Activated naive CD4-positive, alpha-beta T cell treated with anti-CD3 and anti-CD28 coated beads, Interleukin-2, amount 10 ng/mL, durations not matched to agents 7 days and 5 days (primary cell): ENCODE data around the gene IFNGR2.
"Not testable (repeated sequence)": the region's sequence is repeated elsewhere in the genome, so short reads cannot be mapped to it uniquely, and the experiment has no call there.

Experiments used
- CTCF ChIA-PET: fragments of 350-600 bp; sonication (Branson Sonifier 250); formaldehyde crosslinking; loops from one replicate; lab custom pipeline; 2021; ENCODE audit warnings: antibody characterized with exemption; lab: Charles Lee
- DNase-seq: peaks from one replicate; pipeline ENCODE4 v3.0.0-alpha.2; 2020
- H3K27ac Mint-ChIP-seq: one replicate; pipeline ENCODE4 v1.8.0; 2021; ENCODE audit warnings: mild to moderate bottlenecking, moderate library complexity, mixed read lengths
- H3K27me3 Mint-ChIP-seq: one replicate; pipeline ENCODE4 v1.8.0; 2021; ENCODE audit warnings: mild to moderate bottlenecking, mixed read lengths
- H3K36me3 Mint-ChIP-seq: one replicate; pipeline ENCODE4 v1.8.0; 2021; ENCODE audit warnings: mixed read lengths
- H3K4me1 Mint-ChIP-seq: one replicate; pipeline ENCODE4 v1.8.0; 2021; ENCODE audit warnings: mixed read lengths
- H3K4me3 Mint-ChIP-seq: one replicate; pipeline ENCODE4 v1.8.0; 2021; ENCODE audit warnings: mild to moderate bottlenecking, moderate library complexity, mixed read lengths
- H3K9me3 Mint-ChIP-seq: one replicate; pipeline ENCODE4 v1.8.0; 2021; ENCODE audit warnings: mixed read lengths

IFNGR2 gene

GRCh38 chr21:33403128-33403785 is at the start of gene IFNGR2:
Gene IFNGR2 (plus strand): TSS chr21:33403413. CDS start chr21:33403544, 131 bp downstream.
- Mint-ChIP-seq H3K27me3 (peaks cover 76% of the 10 kb centered on the region), H3K9me3 (no peaks in the 10 kb centered on the region), H3K4me3 (peak within 1 kb of the TSS; percentile 94), H3K27ac (peak within 1 kb of the TSS; percentile 83), H3K36me3 (peaks cover 18% of the 10 kb centered on the region), H3K4me1 (peaks cover 63% of the 10 kb centered on the region)
- peak; percentile 60 for DNase-seq
- CTCF ChIA-PET, result interaction anchor here (1.3 kb wide), 1 partner anchor 18 kb away, joined by 3 read pairs; no protein-coding TSS in a partner anchor

GRCh38 chr21:33355355-33355754 is 47.9 kb upstream of the IFNGR2 start:
- Mint-ChIP-seq H3K9me3 (no peaks in the 10 kb centered on the region), H3K4me1 (peaks cover 17% of the 10 kb centered on the region), H3K27me3 (no peaks in the 10 kb centered on the region), H3K36me3 (peaks cover 45% of the 10 kb centered on the region), H3K27ac (peak overlapping the region; percentile 70), H3K4me3 (no peak overlapping the region)
- DNase-seq, result no peak
- CTCF ChIA-PET, result interaction anchor here (0.6 to 1.0 kb wide), 2 partner anchors 24 to 584 kb away, joined by 4 to 5 read pairs; partner anchors contain the start of gene PAXBP1

GRCh38 chr21:33355996-33356395 is 47.2 kb upstream of the IFNGR2 start:
- H3K4me1 Mint-ChIP-seq, result peaks cover 16% of the 10 kb centered on the region
- H3K9me3 Mint-ChIP-seq, result no peaks in the 10 kb centered on the region
- CTCF ChIA-PET, result interaction anchor here (1.0 kb wide), 1 partner anchor 166 kb away, joined by 3 read pairs; no protein-coding TSS in a partner anchor
- H3K27me3 Mint-ChIP-seq, result no peaks in the 10 kb centered on the region
- DNase-seq, result no peak
- H3K36me3 Mint-ChIP-seq, result peaks cover 39% of the 10 kb centered on the region
- no peak overlapping the region for H3K27ac Mint-ChIP-seq
- H3K4me3 Mint-ChIP-seq, result no peak overlapping the region

- no peak overlapping the region for H3K27ac Mint-ChIP-seq
- CTCF ChIA-PET, result no interaction called here
- no peak overlapping the region for H3K4me3 Mint-ChIP-seq
- DNase-seq, result no peak
- H3K27me3 Mint-ChIP-seq, result no peaks in the 10 kb centered on the region
- H3K4me1 Mint-ChIP-seq, result peaks cover 25% of the 10 kb centered on the region
- peaks cover 33% of the 10 kb centered on the region for H3K36me3 Mint-ChIP-seq
- no peaks in the 10 kb centered on the region for H3K9me3 Mint-ChIP-seq
Measured at GRCh38 chr21:33357177-33357576, 46.0 kb upstream of the IFNGR2 start.

- Mint-ChIP-seq H3K9me3 (peaks cover 1% of the 10 kb centered on the region), H3K27me3 (no peaks in the 10 kb centered on the region), H3K27ac (no peak overlapping the region), H3K36me3 (peaks cover 30% of the 10 kb centered on the region), H3K4me3 (no peak overlapping the region), H3K4me1 (peaks cover 36% of the 10 kb centered on the region)
- CTCF ChIA-PET, result interaction anchor here (0.5 to 1.9 kb wide), 3 partner anchors 15 to 160 kb away, joined by 3 to 7 read pairs (median 3); no protein-coding TSS in a partner anchor
- DNase-seq, result no peak
Measured at GRCh38 chr21:33359446-33359845, 43.8 kb upstream of the IFNGR2 start.

- CTCF ChIA-PET, result interaction anchor here (0.8 to 3.1 kb wide), 14 partner anchors 12 to 164 kb away, joined by 3 to 35 read pairs (median 6); no protein-coding TSS in a partner anchor
- peaks cover 1% of the 10 kb centered on the region for H3K9me3 Mint-ChIP-seq
- no peak for DNase-seq
- no peaks in the 10 kb centered on the region for H3K27me3 Mint-ChIP-seq
- peaks cover 27% of the 10 kb centered on the region for H3K36me3 Mint-ChIP-seq
- H3K27ac Mint-ChIP-seq, result no peak overlapping the region
- no peak overlapping the region for H3K4me3 Mint-ChIP-seq
- H3K4me1 Mint-ChIP-seq, result peaks cover 32% of the 10 kb centered on the region
Measured at GRCh38 chr21:33360281-33360680, 42.9 kb upstream of the IFNGR2 start.

GRCh38 chr21:33360881-33361602 is 42.2 kb upstream of the IFNGR2 start:
- H3K27me3 Mint-ChIP-seq, result no peaks in the 10 kb centered on the region
- peaks cover 26% of the 10 kb centered on the region for H3K4me1 Mint-ChIP-seq
- CTCF ChIA-PET, result interaction anchor here (0.6 to 3.1 kb wide), 41 partner anchors 9 to 634 kb away, joined by 3 to 35 read pairs (median 5); partner anchors contain the start of genes IFNAR1 and IL10RB
- H3K4me3 Mint-ChIP-seq, result peak overlapping the region; percentile 71
- peak; percentile 91 for DNase-seq
- peak overlapping the region; percentile 93 for H3K27ac Mint-ChIP-seq
- H3K9me3 Mint-ChIP-seq, result peaks cover 3% of the 10 kb centered on the region
- peaks cover 22% of the 10 kb centered on the region for H3K36me3 Mint-ChIP-seq

GRCh38 chr21:33362044-33362555 is 41.1 kb upstream of the IFNGR2 start:
- Mint-ChIP-seq H3K4me1 (peaks cover 25% of the 10 kb centered on the region), H3K36me3 (peaks cover 19% of the 10 kb centered on the region), H3K27me3 (no peaks in the 10 kb centered on the region), H3K9me3 (peaks cover 13% of the 10 kb centered on the region), H3K4me3 (peak overlapping the region; percentile 71), H3K27ac (peak overlapping the region; percentile 93)
- DNase-seq, result peak; percentile 79
- CTCF ChIA-PET, result interaction anchor here (0.6 to 3.1 kb wide), 30 partner anchors 8 to 244 kb away, joined by 3 to 35 read pairs (median 7); partner anchors contain the start of genes IFNAR1 and IL10RB

- DNase-seq, H3K27me3 Mint-ChIP-seq, CTCF ChIA-PET, H3K27ac Mint-ChIP-seq, H3K4me3 Mint-ChIP-seq: not testable (repeated sequence)
- peaks cover 29% of the 10 kb centered on the region for H3K9me3 Mint-ChIP-seq
- peaks cover 32% of the 10 kb centered on the region for H3K4me1 Mint-ChIP-seq
- H3K36me3 Mint-ChIP-seq, result peaks cover 25% of the 10 kb centered on the region
Measured at GRCh38 chr21:33363911-33364609, 39.2 kb upstream of the IFNGR2 start.

GRCh38 chr21:33364830-33365229 is 38.4 kb upstream of the IFNGR2 start:
- no peak for DNase-seq
- no peak overlapping the region for H3K4me3 Mint-ChIP-seq
- H3K36me3 Mint-ChIP-seq, result peaks cover 26% of the 10 kb centered on the region
- peaks cover 4% of the 10 kb centered on the region for H3K27me3 Mint-ChIP-seq
- peaks cover 32% of the 10 kb centered on the region for H3K4me1 Mint-ChIP-seq
- CTCF ChIA-PET, result no interaction called here
- no peak overlapping the region for H3K27ac Mint-ChIP-seq
- peaks cover 32% of the 10 kb centered on the region for H3K9me3 Mint-ChIP-seq

GRCh38 chr21:33367309-33367973 is 35.8 kb upstream of the IFNGR2 start:
- Mint-ChIP-seq H3K4me1 (peaks cover 18% of the 10 kb centered on the region), H3K27me3 (peaks cover 22% of the 10 kb centered on the region), H3K4me3 (no peak overlapping the region), H3K27ac (peak overlapping the region; percentile 80), H3K36me3 (peaks cover 26% of the 10 kb centered on the region), H3K9me3 (peaks cover 34% of the 10 kb centered on the region)
- DNase-seq, result no peak
- CTCF ChIA-PET, result interaction anchor here (1.0 to 1.1 kb wide), 3 partner anchors 10 to 170 kb away, joined by 3 read pairs; no protein-coding TSS in a partner anchor

- Mint-ChIP-seq H3K27me3 (peaks cover 25% of the 10 kb centered on the region), H3K4me3 (no peak overlapping the region), H3K4me1 (peaks cover 13% of the 10 kb centered on the region), H3K9me3 (peaks cover 33% of the 10 kb centered on the region), H3K36me3 (peaks cover 23% of the 10 kb centered on the region), H3K27ac (no peak overlapping the region)
- DNase-seq, result no peak
- CTCF ChIA-PET, result interaction anchor here (1.0 to 1.1 kb wide), 2 partner anchors 9 to 171 kb away, joined by 3 read pairs; no protein-coding TSS in a partner anchor
Measured at GRCh38 chr21:33368124-33368523, 35.1 kb upstream of the IFNGR2 start.

- CTCF ChIA-PET, result interaction anchor here (1.1 kb wide), 1 partner anchor 171 kb away, joined by 3 read pairs; no protein-coding TSS in a partner anchor
- Mint-ChIP-seq H3K27me3 (peaks cover 28% of the 10 kb centered on the region), H3K9me3 (peaks cover 33% of the 10 kb centered on the region), H3K27ac (no peak overlapping the region), H3K36me3 (peaks cover 23% of the 10 kb centered on the region), H3K4me3 (no peak overlapping the region), H3K4me1 (peaks cover 13% of the 10 kb centered on the region)
- no peak for DNase-seq
Measured at GRCh38 chr21:33368576-33368975, 34.6 kb upstream of the IFNGR2 start.
